ENCODE data around the gene LRIG2. TPM values are rescaled to one million over a fixed set of nuclear protein-coding genes. Genes with fewer than 3 reads are reported as not detected.

The LRIG2 gene
- total and polyA plus RNA-seq, 9 of the 15 experiments (the other 6 are each of a cell fraction or from before 2014, with no cell fraction given), result 1.8 to 28.1 (median 11.5) TPM

DNA sequence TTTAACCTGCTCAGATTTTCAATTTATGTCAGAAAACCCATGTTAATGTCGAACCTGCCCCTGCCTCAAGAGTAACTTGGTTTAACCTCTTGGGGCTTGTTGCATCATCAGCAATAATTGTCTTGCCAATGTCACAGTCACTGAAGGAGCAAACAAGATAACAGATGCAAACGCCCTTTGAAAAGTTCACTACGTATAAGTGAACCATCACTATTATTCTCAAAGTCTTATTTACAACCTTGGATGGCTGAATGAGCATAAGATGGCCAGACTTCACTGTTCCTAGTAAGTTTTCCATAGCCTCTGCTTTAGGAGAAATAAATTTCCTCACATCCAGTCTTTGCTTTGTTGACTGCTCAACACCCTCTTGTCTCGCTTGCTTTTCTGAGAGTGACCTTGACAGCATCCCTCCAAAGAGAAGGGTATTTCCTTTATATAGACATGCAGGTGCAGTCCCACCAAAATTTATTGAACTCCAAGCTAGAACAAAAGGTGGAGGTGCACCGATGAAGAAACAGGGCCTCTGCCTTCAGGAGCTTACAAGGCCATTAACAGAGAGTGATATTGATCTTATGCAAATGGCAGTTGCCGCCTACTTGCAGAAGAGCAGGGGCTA lies 749 bp upstream of the LRIG2 start (continued):
- TF ChIP-seq, protein P1, sequence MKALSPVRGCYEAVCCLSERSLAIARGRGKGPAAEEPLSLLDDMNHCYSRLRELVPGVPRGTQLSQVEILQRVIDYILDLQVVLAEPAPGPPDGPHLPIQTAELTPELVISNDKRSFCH (CRISPR knock-in tag; IDR thresholded peaks at IDR 0.05), result no peak
- TF ChIP-seq, protein P1 (tag; IDR thresholded peaks at IDR 0.05), result peak; percentile 82
- TF ChIP-seq, protein P2, sequence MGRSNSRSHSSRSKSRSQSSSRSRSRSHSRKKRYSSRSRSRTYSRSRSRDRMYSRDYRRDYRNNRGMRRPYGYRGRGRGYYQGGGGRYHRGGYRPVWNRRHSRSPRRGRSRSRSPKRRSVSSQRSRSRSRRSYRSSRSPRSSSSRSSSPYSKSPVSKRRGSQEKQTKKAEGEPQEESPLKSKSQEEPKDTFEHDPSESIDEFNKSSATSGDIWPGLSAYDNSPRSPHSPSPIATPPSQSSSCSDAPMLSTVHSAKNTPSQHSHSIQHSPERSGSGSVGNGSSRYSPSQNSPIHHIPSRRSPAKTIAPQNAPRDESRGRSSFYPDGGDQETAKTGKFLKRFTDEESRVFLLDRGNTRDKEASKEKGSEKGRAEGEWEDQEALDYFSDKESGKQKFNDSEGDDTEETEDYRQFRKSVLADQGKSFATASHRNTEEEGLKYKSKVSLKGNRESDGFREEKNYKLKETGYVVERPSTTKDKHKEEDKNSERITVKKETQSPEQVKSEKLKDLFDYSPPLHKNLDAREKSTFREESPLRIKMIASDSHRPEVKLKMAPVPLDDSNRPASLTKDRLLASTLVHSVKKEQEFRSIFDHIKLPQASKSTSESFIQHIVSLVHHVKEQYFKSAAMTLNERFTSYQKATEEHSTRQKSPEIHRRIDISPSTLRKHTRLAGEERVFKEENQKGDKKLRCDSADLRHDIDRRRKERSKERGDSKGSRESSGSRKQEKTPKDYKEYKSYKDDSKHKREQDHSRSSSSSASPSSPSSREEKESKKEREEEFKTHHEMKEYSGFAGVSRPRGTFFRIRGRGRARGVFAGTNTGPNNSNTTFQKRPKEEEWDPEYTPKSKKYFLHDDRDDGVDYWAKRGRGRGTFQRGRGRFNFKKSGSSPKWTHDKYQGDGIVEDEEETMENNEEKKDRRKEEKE (IDR thresholded peaks at IDR 0.05; ENCODE audit: borderline replicate concordance in 1 of 2, control insufficient read depth in 1 of 2, low read depth in 2 of 2, low read length in 1 of 2), result no peak
- TF ChIP-seq KAT8 (IDR thresholded peaks at IDR 0.05; ENCODE audit: low read depth) (no peak), MYC (IDR thresholded peaks at IDR 0.05; ENCODE audit: low read depth, low read length) (peak; percentile 63), MYC (CRISPR knock-in tag; IDR thresholded peaks at IDR 0.05; ENCODE audit: borderline replicate concordance, low read depth) (no peak), EWSR1 (IDR thresholded peaks at IDR 0.05; ENCODE audit: borderline replicate concordance, low read depth, partially characterized antibody) (no peak), SOX6 (IDR thresholded peaks at IDR 0.05) (peak; percentile 79), ZNF217 (CRISPR knock-in tag; IDR thresholded peaks at IDR 0.05) (no peak), ZNF282 (CRISPR knock-in tag; IDR thresholded peaks at IDR 0.05) (no peak), CHCHD3 (CRISPR knock-in tag; IDR thresholded peaks at IDR 0.05) (no peak), U2AF1 (optimal IDR thresholded peaks at IDR 0.05; ENCODE audit: low read depth, low read length) (no peak)
- TF ChIP-seq, protein P3, sequence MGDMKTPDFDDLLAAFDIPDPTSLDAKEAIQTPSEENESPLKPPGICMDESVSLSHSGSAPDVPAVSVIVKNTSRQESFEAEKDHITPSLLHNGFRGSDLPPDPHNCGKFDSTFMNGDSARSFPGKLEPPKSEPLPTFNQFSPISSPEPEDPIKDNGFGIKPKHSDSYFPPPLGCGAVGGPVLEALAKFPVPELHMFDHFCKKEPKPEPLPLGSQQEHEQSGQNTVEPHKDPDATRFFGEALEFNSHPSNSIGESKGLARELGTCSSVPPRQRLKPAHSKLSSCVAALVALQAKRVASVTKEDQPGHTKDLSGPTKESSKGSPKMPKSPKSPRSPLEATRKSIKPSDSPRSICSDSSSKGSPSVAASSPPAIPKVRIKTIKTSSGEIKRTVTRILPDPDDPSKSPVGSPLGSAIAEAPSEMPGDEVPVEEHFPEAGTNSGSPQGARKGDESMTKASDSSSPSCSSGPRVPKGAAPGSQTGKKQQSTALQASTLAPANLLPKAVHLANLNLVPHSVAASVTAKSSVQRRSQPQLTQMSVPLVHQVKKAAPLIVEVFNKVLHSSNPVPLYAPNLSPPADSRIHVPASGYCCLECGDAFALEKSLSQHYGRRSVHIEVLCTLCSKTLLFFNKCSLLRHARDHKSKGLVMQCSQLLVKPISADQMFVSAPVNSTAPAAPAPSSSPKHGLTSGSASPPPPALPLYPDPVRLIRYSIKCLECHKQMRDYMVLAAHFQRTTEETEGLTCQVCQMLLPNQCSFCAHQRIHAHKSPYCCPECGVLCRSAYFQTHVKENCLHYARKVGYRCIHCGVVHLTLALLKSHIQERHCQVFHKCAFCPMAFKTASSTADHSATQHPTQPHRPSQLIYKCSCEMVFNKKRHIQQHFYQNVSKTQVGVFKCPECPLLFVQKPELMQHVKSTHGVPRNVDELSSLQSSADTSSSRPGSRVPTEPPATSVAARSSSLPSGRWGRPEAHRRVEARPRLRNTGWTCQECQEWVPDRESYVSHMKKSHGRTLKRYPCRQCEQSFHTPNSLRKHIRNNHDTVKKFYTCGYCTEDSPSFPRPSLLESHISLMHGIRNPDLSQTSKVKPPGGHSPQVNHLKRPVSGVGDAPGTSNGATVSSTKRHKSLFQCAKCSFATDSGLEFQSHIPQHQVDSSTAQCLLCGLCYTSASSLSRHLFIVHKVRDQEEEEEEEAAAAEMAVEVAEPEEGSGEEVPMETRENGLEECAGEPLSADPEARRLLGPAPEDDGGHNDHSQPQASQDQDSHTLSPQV (IDR thresholded peaks at IDR 0.05), result no peak; the same call in none of the 2 replicates
- TF ChIP-seq, protein P4, sequence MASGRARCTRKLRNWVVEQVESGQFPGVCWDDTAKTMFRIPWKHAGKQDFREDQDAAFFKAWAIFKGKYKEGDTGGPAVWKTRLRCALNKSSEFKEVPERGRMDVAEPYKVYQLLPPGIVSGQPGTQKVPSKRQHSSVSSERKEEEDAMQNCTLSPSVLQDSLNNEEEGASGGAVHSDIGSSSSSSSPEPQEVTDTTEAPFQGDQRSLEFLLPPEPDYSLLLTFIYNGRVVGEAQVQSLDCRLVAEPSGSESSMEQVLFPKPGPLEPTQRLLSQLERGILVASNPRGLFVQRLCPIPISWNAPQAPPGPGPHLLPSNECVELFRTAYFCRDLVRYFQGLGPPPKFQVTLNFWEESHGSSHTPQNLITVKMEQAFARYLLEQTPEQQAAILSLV (tag; IDR thresholded peaks at IDR 0.05), result peak; percentile 95
- TF ChIP-seq, protein P5, sequence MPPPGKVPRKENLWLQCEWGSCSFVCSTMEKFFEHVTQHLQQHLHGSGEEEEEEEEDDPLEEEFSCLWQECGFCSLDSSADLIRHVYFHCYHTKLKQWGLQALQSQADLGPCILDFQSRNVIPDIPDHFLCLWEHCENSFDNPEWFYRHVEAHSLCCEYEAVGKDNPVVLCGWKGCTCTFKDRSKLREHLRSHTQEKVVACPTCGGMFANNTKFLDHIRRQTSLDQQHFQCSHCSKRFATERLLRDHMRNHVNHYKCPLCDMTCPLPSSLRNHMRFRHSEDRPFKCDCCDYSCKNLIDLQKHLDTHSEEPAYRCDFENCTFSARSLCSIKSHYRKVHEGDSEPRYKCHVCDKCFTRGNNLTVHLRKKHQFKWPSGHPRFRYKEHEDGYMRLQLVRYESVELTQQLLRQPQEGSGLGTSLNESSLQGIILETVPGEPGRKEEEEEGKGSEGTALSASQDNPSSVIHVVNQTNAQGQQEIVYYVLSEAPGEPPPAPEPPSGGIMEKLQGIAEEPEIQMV (tag; conservative IDR thresholded peaks at IDR 0.05; ENCODE audit: low read depth), result no peak
